ENCODE results near the gene COBLL1.
"Not testable (repeated sequence)": the region's sequence is repeated elsewhere in the genome, so short reads cannot be mapped to it uniquely, and the experiment has no call there.

The COBLL1 gene

GRCh38 chr2:164710837-164711765, 130.5 kb downstream of the COBLL1 start:
- no peak for DNase-seq

GRCh38 chr2:164710252-164710836, 131.3 kb downstream of the COBLL1 start:
- DNase-seq: not testable (repeated sequence)

- no peak for DNase-seq
These were observed 135.1 kb downstream of the COBLL1 start for GRCh38 chr2:164706522-164706921.

DNA sequence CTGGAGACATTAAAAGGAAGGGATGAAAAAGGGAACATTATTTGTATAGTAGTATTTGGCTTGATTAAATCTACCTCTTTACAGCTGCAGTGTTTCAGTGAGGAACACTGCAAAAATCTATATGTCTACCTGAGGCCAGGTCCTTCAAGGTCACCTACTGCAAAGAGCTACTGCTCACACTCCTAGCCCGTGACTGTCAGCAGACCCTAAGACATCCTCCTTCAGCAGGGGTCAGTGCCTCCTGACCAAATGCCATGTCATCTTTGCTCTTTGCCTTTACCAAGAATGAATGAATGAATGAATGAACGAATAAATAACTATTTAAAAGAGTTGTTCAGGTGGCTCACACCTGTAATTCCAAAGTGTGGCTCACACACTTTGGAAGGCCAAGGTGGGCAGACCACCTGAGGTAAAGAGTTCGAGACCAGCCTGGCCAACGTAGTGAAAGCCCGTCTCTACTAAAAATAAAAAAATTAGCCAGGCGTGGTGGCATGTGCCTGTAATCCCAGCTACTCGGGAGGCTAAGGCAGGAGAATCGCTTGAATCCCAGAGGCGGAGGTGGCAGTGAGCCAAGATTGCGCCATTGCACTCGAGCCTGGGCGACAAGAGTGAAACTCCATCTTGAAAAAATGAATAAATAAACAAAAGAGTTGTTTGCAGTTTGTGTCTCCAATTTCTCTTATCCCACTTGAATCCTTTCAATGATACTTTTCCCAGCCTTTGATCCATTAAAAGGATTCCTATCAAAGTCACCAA, 136.0 kb downstream of the COBLL1 start:
- peak; percentile 4 for DNase-seq

DNA sequence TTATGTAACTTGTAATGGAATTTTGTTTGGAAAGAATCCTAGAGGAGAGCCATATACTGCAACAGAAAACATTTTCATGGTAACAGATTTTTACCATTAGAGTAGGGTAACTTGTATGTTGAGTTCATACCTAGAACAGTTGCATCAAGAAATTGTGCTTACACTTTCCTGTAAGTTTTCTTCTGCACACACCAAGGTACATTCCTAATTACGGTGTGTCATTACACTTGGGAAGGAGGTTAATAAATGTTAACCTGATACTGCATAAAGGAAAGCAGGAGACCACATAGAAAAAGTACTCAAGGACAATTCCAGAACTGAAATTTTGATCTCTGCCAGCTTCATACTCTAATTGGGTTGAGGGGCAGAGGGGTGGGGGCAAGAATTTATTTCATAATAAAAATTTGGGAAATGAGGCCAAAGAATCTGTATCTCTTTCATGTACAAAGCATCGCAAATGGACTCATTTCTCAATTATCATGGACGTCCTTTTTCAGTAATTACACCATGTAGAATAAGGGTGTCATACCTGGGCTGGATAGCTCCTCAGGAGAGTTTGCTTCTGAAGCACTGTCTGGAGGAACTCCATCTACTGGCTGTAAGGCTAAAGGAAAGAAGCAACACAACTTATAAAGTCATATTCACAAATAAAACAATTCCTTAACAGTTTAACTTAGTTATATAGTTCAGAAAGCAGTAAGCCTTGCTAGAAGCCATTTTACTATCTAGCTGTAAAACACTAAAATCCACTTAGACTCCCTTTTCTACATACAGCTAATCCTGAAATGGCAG, 137.5 kb downstream of the COBLL1 start:
- no peak for DNase-seq

DNA sequence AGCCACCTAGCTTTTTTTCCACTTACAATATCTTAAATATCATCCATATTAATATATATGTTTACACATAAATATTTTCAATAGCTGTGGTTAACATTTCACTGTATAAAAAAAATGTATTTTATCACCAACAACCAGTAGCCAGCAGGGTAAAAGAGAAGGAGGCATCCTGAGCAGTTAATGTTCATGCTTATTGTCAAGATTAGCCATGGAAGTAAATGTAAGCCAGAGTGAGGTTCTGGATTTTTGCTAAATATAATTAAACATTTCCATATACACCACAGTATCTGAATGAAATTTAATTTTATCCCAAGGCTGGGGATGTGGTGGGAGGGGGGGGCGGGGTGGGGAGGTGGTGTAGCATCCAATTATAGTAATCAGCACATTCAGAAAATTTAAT, 140.1 kb downstream of the COBLL1 start:
- no peak for DNase-seq

- DNase-seq: no peak
These were observed 141.2 kb downstream of the COBLL1 start for GRCh38 chr2:164700390-164700789.

DNA sequence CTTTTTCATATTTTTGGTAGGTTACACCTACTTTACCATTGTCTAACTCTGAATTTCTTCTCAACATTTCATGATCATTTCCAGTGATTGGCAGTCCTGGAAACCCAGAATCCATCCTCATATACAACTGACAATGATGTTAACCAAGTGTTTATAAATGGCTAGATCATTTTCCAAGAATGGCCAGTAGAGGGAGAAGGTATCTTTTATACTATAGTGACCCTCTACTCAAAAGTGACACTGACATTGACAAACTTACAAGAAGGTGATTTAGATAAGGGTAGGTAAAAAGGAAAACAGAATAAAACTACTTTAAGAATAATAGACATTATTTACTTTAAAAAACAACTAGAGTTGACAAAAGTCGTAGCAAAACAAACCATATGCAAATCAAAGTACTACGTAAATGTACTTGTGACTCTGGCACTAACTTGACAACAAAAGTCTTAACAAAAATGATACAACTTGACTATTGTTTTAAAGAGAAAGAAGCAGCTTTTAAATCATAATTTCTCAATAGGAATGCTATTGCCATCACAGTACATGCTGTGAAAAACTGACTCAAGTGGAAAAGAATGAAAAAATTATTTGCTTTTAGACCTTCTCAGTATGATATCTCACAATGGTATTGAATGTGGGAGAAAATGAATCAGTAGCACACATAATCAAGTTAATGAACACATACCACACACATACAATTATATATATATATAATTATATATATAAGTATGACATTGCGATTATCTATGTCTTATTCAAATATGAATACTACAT, 143.7 kb downstream of the COBLL1 start:
- DNase-seq: peak; percentile 8

- DNase-seq: no peak
These were observed 145.0 kb downstream of the COBLL1 start for GRCh38 chr2:164696634-164697033.

GRCh38 chr2:164694275-164694695, 147.3 kb downstream of the COBLL1 start:
- no peak for DNase-seq

DNA sequence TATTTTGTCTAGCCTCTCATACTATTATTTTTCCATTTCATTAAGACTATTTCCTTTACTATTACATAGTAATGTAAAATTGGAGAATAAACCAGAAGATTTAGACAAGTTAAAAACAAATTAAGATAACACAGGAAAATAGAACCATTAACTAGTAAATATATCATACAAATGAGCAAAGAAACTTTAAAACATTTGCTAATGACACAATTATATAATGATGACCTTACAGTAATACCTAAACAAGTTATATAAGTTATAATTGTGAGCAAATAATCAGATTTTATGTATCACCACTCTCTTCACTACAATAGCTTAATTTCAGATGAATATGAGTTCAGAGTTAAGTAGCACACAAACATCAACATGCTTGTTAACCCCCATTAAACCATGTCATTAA, 147.8 kb downstream of the COBLL1 start:
- DNase-seq: no peak

DNA sequence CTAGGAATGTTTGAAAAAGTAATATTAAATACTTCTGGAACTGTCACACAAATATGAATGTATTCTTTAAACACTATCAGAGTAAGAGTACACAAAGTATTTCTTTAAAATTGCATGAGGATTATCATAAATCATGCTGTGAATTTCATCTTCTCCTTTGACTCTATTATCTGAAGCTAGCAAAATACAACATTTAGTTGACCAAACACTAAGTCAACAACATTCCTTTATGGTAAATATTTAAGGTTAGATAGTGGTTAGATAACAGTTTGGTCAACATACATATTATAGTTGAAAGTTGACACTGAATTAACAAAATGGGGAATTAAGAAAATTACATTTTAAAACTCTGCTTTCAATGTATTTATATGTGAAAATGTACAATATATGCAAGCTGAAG, 148.2 kb downstream of the COBLL1 start:
- no peak for DNase-seq

DNA sequence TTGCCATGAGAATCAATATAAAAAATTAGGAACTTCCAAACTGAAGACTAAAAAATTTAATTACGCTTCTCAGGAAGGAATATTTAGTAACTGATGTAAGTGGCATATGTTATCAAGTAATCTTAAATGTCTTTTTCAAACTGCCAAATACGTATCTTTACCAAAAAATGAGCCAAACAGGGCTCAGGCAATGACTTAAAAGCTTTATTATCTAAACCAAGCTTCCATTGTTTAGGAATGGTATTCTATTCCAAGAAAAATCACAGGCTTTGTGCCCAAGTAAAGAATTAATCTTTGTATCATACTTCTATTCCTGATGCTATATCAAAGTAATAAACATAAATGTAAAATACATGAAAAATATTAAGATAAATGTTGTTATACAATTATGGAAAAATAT, 148.7 kb downstream of the COBLL1 start:
- no peak for DNase-seq

GRCh38 chr2:164692114-164692513, 149.5 kb downstream of the COBLL1 start:
- no peak for DNase-seq

DNA sequence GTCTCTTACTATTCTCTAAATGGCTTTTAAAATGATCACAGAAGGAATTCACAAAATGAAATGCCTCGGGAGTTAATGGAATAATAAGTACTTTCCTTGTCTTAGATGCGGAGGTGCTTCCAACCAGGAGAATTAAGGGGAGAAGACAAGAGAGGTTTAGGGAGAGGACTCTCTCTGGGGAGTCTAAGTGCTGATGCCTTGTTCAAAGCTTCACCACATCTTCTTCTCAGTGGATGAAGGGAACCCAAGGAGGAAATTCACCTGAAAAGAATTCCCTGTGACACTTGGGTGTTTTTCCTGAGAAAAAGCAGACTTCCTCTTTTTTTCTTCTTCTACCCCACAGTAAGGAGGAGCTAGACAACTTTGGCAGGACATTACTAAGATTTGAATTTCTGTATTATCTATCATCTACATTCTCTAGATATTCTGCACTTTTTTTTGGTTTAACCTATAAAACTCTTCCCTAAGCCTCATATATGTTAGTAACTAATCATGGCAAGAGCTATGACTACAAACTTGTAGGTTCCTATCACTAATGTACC, 150.2 kb downstream of the COBLL1 start:
- DNase-seq: no peak

DNA sequence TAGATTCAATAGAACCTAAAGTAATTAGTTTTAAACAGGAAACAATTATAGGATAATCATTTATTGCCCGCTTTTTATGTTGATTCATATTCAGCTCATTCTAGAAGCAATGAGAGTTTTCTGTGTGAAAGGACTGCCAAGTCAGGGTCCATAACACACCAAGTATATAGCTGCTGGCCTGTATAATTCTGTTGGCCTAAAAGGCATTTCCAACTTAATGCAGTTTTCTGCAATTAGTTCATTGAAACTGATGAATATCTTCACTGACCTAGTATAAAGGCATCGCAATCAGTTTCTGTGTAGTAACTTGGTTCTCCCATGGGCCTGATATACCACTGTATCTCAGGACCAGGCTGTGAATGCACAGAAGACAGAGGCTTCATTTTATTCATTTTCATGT, 151.3 kb downstream of the COBLL1 start:
- no peak for DNase-seq

- DNase-seq: no peak
These were observed 152.7 kb downstream of the COBLL1 start for GRCh38 chr2:164688896-164689419.

DNA sequence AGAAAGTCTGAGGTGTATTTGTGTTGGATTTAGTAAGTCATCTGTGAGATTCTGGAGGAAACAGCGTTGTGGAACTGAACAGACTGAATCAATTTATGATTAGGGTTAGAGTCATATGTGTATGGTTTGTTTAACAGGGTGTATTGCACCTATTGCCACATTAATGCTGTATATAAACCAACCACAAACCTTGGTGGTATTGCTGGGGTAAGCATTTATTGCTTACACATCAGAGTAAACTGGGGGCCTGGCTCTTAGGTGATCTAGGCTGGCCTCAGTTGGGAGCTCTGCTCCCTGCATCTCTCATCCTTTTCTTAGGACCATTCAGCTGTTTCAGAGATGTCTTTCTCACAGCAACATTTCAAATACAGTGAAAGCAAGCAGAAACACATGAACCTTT, 160.6 kb downstream of the COBLL1 start:
- no peak for DNase-seq

DNA sequence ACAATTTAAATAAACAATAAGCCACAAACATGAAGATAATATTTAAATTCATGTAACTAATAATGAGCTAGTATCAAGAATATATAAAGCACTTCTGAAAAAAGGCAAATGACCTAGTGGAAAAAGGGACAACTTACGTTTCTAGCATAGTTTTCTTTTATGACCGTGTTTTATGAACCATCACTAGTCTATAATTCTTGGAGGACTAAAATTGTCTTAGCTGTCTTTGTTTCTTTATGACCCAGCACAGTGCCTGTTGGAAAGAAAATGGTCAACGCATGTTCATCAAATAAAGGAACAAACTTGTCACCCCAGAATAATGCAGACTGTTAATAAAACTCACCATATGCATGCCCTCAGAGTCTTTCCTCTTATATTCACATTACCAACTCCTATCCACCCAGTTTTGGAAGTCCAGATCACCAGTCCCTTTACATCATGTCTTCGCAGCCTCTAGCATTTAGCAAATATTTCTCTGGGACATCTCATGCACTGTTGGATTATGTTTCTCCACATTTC, 162.9 kb downstream of the COBLL1 start:
- no peak for DNase-seq

- DNase-seq: no peak
These were observed 163.9 kb downstream of the COBLL1 start for GRCh38 chr2:164677733-164678132.

GRCh38 chr2:164677271-164677670, 164.4 kb downstream of the COBLL1 start:
- DNase-seq: no peak
